Endothelial cell of umbilical vein (primary cell): ENCODE results near the gene RIBC1. TPM values are rescaled to one million over a fixed set of nuclear protein-coding genes. Genes with fewer than 3 reads are reported as not detected.
"Not testable (repeated sequence)": the region's sequence is repeated elsewhere in the genome, so short reads cannot be mapped to it uniquely, and the experiment has no call there.

ENCODE experiments used
- BruUV-seq: library from RNA; stranded (reverse); fragments of 400-500 nt; replicated peaks from 2 replicates; lab custom pipeline; 2021; lab: Mats Ljungman, UMichigan
- CTCF ChIA-PET: fragments of 300-600, 350-600 bp; sonication (Branson Sonifier 250); formaldehyde crosslinking; loops from one replicate; lab custom pipeline; 2021; ENCODE audit warnings: antibody characterized with exemption, inconsistent platforms; lab: Charles Lee
- POLR2A ChIA-PET: fragments of 300-600, 350-600 bp; sonication (Branson Sonifier 250); formaldehyde crosslinking; loops from one replicate; lab custom pipeline; 2021; ENCODE audit warnings: antibody characterized with exemption, inconsistent platforms; lab: Charles Lee
- DNase-seq: peaks from one replicate; pipeline ENCODE4 v3.0.0-alpha.2; 2011; ENCODE audit warnings: low read depth, low spot score
- FAIRE-seq: peaks from 2 replicates; lab custom pipeline; 2011; peaks lifted over from hg19 to GRCh38; lab: Jason Lieb, UNC
- H2AFZ ChIP-seq: 2 replicates; pipeline ENCODE4 v1.6.0; 2012; ENCODE audit warnings: low read depth, low read length, control low read depth, inconsistent platforms
- H3K27ac ChIP-seq: 2 replicates; pipeline ENCODE4 v1.5.1; 2011; ENCODE audit warnings: low read depth, mild to moderate bottlenecking, control low read depth, low read length, moderate library complexity; ENCODE audit not compliant: insufficient read depth
- H3K27me3 ChIP-seq, 2 experiments: 2 replicates each; pipeline versions ENCODE4 v1.6.0 to v1.6.1; 2011; ENCODE audit warnings: low read length in 2 of 2, mixed read lengths in 1 of 2; ENCODE audit not compliant: control insufficient read depth in 2 of 2, insufficient read depth in 2 of 2
- H3K36me3 ChIP-seq, 2 experiments: 2 replicates in 1 of 2; 3 replicates in 1 of 2; pipeline ENCODE4 v1.5.1; 2011; ENCODE audit warnings: low read length in 2 of 2, mild to moderate bottlenecking in 1 of 2, moderate library complexity in 1 of 2; ENCODE audit not compliant: control insufficient read depth in 2 of 2, insufficient read depth in 2 of 2; ENCODE audit errors: extremely low read depth in 1 of 2
- H3K4me1 ChIP-seq: 3 replicates; pipeline ENCODE4 v1.5.1; 2011; ENCODE audit warnings: mild to moderate bottlenecking, low read length; ENCODE audit not compliant: control insufficient read depth, insufficient read depth; ENCODE audit errors: extremely low read depth
- H3K4me2 ChIP-seq: 2 replicates; pipeline ENCODE4 v1.6.1; 2011; ENCODE audit warnings: low read length, control low read depth, mixed read lengths; ENCODE audit not compliant: insufficient read depth
- H3K4me3 ChIP-seq, 3 experiments: fragments of 200-600 bp in 1 of 3; sonication (generic), shearing (Covaris generic) in 1 of 3; replicated peaks in 1 of 3; 2 replicates each; pipeline ENCODE4 v1.5.1; 2011 to 2016; ENCODE audit warnings: control low read depth in 3 of 3, low read length in 3 of 3, mild to moderate bottlenecking in 2 of 3, inconsistent platforms in 1 of 3, low read depth in 1 of 3, moderate library complexity in 1 of 3; ENCODE audit not compliant: insufficient read depth in 1 of 3
- H3K79me2 ChIP-seq: 2 replicates; pipeline ENCODE4 v1.6.0; 2012; ENCODE audit warnings: low read length, inconsistent platforms; ENCODE audit not compliant: control insufficient read depth, insufficient read depth
- H3K9ac ChIP-seq: replicated peaks from 2 replicates; pipeline ENCODE3; 2011; ENCODE audit warnings: low read length, control low read depth; ENCODE audit not compliant: insufficient read depth; ENCODE audit errors: extremely low read depth
- H3K9me1 ChIP-seq: replicated peaks from 3 replicates; pipeline ENCODE4 v1.6.0; 2011; ENCODE audit warnings: mild to moderate bottlenecking, low read length; ENCODE audit not compliant: control insufficient read depth, insufficient read depth; ENCODE audit errors: extremely low read depth
- H3K9me3 ChIP-seq: replicated peaks from 2 replicates; pipeline ENCODE4 v1.5.1; 2012; ENCODE audit warnings: low read length, inconsistent platforms; ENCODE audit not compliant: control insufficient read depth, insufficient read depth
- H4K20me1 ChIP-seq: replicated peaks from 2 replicates; pipeline ENCODE3; 2011; ENCODE audit warnings: mild to moderate bottlenecking, low read length; ENCODE audit not compliant: control insufficient read depth, insufficient read depth; ENCODE audit errors: extremely low read depth
- EZH2 ChIP-seq: IDR thresholded peaks from 2 replicates; pipeline ENCODE4 v1.6.1; 2012; ENCODE audit warnings: borderline replicate concordance, low read depth, mild to moderate bottlenecking, moderate library complexity, low read length, inconsistent platforms; ENCODE audit not compliant: severe bottlenecking
- FOS ChIP-seq: IDR thresholded peaks from 2 replicates; pipeline ENCODE4 v1.6.1; 2011; ENCODE audit warnings: mild to moderate bottlenecking, low read length, moderate library complexity, borderline replicate concordance; ENCODE audit not compliant: insufficient read depth
- GATA2 ChIP-seq: IDR thresholded peaks from 2 replicates; pipeline ENCODE4 v1.7.0; 2011; ENCODE audit warnings: low read depth, mild to moderate bottlenecking, moderate library complexity, mixed read lengths, low read length; ENCODE audit not compliant: insufficient read length, insufficient read depth
- JUN ChIP-seq: IDR thresholded peaks from 2 replicates; pipeline ENCODE4 v1.6.1; 2011; ENCODE audit warnings: borderline replicate concordance, low read depth; ENCODE audit not compliant: insufficient read length, insufficient read depth
- MAX ChIP-seq: IDR thresholded peaks from 2 replicates; pipeline ENCODE4 v1.6.1; 2011; ENCODE audit not compliant: insufficient read depth, insufficient read length
- MYC ChIP-seq: IDR thresholded peaks from one replicate; pipeline ENCODE4 v1.6.1; 2011; ENCODE audit warnings: mild to moderate bottlenecking, low read depth, low read length
- POLR2A ChIP-seq: IDR thresholded peaks from 2 replicates; pipeline ENCODE4 v1.6.1; 2012; ENCODE audit warnings: low read depth, mild to moderate bottlenecking, control low read depth, low read length
- POLR2AphosphoS5 ChIP-seq: IDR thresholded peaks from 2 replicates; pipeline ENCODE4 v1.6.1; 2012; ENCODE audit warnings: low read depth, mild to moderate bottlenecking, control low read depth, low read length, moderate library complexity; ENCODE audit not compliant: insufficient read depth
- dilution Hi-C: fragments of 300-500 bp; cut with MboI; formaldehyde crosslinking; loops from one replicate; pipeline ENCODE4 v1.15.0; 2019; ENCODE audit warnings: low sequenced_read_pairs; ENCODE audit not compliant: extremely low pct_ligation_motif_present
- intact Hi-C: fragments of 100-400 bp; cut with micrococcal nuclease; formaldehyde crosslinking; loops from one replicate; pipeline ENCODE4 v1.10.0; 2022
- polyA plus RNA-seq, 4 experiments: library from polyadenylated mRNA; depleted of rRNA in 3 of 4; stranded (reverse) in 3 of 4; unstranded in 1 of 4; fragments of >200 nt; gene quantifications; 2 replicates each; pipeline versions ENCODE4 v1.2.1 to v1.2.3, GENCODE V29; 2011 to 2012; ENCODE audit warnings: missing spikeins in 1 of 4
- total RNA-seq: library from RNA; stranded (reverse); gene quantifications from 2 replicates; pipeline ENCODE4 v1.2.3, GENCODE V29; 2021
- TF ChIP-seq, protein P1 (sequence below), 2 donors: IDR thresholded peaks; 1 replicate in 1 of 2; 2 replicates in 1 of 2; pipeline ENCODE4 v1.5.1; 2011; ENCODE audit warnings: low read length in 2 of 2, mild to moderate bottlenecking in 2 of 2, moderate library complexity in 2 of 2, control low read depth in 1 of 2, inconsistent platforms in 1 of 2, low read depth in 1 of 2; ENCODE audit not compliant: insufficient read depth in 1 of 2; ENCODE audit errors: extremely low read depth in 1 of 2

RIBC1 gene
- total and polyA plus RNA-seq, 2 donors (not counting 3 experiments of a cell fraction or from before 2014, with no cell fraction given) = 0.23 to 0.86 TPM

GRCh38 chrX:53412446-53412845, 10.2 kb upstream of the RIBC1 start:
- CTCF ChIA-PET = interaction anchor here (1.5 kb wide), 1 partner anchor 24 kb away, joined by 4 read pairs; no protein-coding TSS in a partner anchor
- intact Hi-C loops = no loop called here

GRCh38 chrX:53420351-53420750, 2.3 kb upstream of the RIBC1 start:
- H2AFZ ChIP-seq, H3K9ac ChIP-seq, dilution Hi-C loops, POLR2A ChIA-PET, H4K20me1 ChIP-seq, H3K36me3 ChIP-seq, H3K9me1 ChIP-seq, H3K4me3 ChIP-seq, FAIRE-seq, DNase-seq, H3K9me3 ChIP-seq, BruUV-seq, H3K27me3 ChIP-seq, H3K27ac ChIP-seq: not testable (repeated sequence)
- CTCF ChIA-PET = interaction anchor here (0.8 kb wide), 1 partner anchor 16 kb away, joined by 3 read pairs; no protein-coding TSS in a partner anchor
- Histone ChIP-seq H3K4me2 (peak overlapping the region; percentile 85), H3K4me1 (peaks cover 12% of the 10 kb centered on the region), H3K79me2 (peaks cover 53% of the 10 kb centered on the region)
- intact Hi-C loops = loop anchor here (5.0 to 10.0 kb wide), 2 partner anchors 262 to 326 kb away; partner anchors contain the start of gene KANTR

More at GRCh38 chrX:53412446-53412845, 10.2 kb upstream of the RIBC1 start:
- DNase-seq (no peak), FAIRE-seq (no peak)
- H3K9me3 ChIP-seq = no peaks in the 10 kb centered on the region
- no peak overlapping the region for H3K27ac ChIP-seq
- no TSS peak for BruUV-seq
- no peaks in the 10 kb centered on the region for H3K27me3 ChIP-seq
- peaks cover 20% of the 10 kb centered on the region for H3K79me2 ChIP-seq
- no peak overlapping the region for H3K4me2 ChIP-seq
- H3K4me3 ChIP-seq = no peak overlapping the region
- POLR2A ChIA-PET = no interaction called here
- H3K9ac ChIP-seq = no peak overlapping the region
- no peak overlapping the region for H2AFZ ChIP-seq
- peaks cover 8 to 11% of the 10 kb centered on the region in 2 experiments for H3K36me3 ChIP-seq
- TF ChIP-seq FOS (no peak), MAX (no peak), POLR2AphosphoS5 (no peak), GATA2 (no peak), JUN (no peak), EZH2 (no peak), MYC (no peak), POLR2A (no peak)
- TF ChIP-seq, protein P1, sequence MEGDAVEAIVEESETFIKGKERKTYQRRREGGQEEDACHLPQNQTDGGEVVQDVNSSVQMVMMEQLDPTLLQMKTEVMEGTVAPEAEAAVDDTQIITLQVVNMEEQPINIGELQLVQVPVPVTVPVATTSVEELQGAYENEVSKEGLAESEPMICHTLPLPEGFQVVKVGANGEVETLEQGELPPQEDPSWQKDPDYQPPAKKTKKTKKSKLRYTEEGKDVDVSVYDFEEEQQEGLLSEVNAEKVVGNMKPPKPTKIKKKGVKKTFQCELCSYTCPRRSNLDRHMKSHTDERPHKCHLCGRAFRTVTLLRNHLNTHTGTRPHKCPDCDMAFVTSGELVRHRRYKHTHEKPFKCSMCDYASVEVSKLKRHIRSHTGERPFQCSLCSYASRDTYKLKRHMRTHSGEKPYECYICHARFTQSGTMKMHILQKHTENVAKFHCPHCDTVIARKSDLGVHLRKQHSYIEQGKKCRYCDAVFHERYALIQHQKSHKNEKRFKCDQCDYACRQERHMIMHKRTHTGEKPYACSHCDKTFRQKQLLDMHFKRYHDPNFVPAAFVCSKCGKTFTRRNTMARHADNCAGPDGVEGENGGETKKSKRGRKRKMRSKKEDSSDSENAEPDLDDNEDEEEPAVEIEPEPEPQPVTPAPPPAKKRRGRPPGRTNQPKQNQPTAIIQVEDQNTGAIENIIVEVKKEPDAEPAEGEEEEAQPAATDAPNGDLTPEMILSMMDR (IDR thresholded peaks at IDR 0.05; ENCODE audit: extremely low read depth in 1 of 2, insufficient read depth in 1 of 2, low read depth in 1 of 2, low read length in 2 of 2) = no peak
- no peaks in the 10 kb centered on the region for H3K9me1 ChIP-seq
- H3K4me1 ChIP-seq = no peaks in the 10 kb centered on the region
- dilution Hi-C loops = no loop called here
- no peaks in the 10 kb centered on the region for H4K20me1 ChIP-seq
